ENCODE data around the gene NFIC.
A peak's percentile ranks its signal among the peaks of the same experiment; 100 is the strongest.

NFIC gene

DNA sequence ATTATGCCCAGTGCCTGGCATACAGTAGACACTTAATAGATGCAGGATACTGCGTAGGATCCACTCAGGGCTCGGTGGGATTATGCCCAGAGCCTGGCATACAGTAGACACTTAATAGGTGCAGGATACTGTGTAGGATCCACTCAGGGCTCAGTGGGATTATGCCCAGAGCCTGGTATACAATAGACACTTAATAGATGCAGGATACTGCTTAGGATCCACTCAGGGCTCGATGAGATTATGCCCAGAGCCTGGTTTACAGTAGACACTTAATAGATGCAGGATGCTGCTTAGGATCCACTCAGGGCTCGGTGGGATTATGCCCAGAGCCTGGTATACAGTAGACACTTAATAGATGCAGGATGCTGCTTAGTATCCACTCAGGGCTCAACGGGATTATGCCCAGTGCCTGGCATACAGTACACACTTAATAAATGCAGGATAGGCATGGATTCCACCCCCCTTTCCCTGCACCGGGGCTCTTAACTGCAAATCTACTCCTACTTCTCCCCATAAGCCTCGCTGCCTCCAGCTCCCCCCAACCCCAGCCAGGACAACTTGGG, 89.1 kb downstream of the NFIC start:
- DNase-seq: no peak

DNA sequence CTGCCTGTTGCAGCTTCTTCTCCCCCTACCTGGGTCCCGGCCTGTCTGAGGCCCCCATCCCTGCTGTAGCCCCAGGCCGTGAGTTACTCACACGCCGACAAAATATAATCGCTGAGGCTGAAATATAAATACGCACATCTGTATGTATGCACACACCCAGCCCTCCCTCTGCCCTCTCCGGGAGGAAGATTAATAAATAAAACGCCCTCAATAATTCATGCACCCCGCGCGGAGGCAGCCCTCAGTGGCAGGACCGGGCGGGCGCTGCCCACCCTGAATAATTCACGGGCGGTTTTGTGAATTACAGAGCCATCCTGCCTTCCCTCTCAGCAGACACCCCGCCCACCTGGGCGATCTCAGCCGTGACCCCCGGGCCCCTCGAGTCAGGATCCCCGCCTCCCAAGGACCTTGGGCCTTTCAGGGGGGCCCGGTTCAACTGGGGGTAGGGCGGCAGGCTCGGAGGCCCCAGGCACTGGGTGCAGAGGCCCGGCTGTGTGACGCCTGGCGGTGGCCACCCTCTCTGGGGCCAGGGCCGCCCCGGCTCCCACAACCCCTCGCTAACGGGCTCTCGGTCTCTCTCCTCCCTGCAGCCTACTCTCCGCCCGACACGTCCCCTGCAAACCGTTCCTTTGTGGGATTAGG, 89.7 kb downstream of the NFIC start:
- no peak for DNase-seq

DNA sequence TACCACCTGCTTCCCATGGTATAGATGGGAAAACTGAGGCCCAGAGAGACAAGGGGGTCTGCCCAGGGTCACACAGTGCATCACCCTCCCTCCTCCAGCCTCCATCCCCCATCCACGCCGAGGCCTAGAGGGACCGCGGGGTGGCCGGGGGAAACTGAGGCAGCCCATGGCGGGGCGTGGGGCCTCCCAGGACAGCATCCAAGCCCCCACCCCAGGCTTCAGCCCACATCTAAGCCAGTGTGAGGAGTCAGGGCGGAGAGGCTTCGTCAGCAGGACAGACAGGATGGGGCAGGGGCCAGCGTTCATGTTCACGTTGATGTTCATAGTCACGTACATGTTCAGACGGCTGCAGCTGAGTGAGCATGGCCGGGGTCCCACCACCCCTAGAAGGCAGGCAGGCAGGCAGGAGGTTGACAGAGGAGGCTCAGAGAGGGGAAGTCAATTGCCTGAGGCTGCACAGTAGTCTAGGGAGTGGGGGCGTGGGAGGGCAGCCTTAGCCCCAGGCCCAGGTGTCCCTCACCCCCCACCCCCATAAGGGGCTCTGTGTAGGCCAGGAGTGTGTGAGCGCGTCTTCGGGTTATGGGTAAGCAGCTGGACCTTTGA, 90.6 kb downstream of the NFIC start:
- no peak for DNase-seq

DNA sequence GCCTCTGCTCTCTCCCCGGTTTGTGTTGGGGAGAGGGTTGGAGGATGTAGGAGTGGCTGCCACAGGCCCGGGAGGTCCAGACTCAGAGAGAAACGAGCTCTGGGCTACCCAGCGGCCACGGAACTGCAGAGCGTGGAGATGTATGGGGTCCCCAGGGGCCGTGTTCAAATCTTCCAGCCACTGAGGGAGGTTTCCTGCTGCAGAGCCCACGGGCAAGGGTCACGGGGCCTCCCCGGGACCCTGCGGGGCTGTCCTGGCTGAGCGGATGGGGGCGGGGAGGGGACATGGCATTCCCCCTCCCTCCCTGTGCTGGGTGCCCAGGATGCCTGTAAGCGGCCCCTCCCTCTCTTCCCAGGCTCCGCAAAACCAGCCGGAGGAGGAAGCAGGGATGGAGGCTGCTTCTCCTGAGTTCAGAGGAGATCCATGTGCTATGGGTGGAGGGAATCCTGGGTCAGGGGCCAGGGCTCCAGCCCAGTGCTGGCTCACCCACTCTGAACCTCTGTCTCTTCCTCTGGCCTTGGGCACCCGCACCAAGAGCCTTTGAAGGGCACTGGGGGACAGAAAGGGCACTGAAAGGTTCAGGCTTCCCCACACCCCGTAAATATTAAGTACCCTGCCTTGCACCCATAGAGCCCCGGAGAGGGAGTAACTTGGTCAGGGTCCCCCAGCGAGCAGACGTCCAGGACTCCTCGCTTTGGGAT, 91.3 kb downstream of the NFIC start:
- DNase-seq: no peak

DNA sequence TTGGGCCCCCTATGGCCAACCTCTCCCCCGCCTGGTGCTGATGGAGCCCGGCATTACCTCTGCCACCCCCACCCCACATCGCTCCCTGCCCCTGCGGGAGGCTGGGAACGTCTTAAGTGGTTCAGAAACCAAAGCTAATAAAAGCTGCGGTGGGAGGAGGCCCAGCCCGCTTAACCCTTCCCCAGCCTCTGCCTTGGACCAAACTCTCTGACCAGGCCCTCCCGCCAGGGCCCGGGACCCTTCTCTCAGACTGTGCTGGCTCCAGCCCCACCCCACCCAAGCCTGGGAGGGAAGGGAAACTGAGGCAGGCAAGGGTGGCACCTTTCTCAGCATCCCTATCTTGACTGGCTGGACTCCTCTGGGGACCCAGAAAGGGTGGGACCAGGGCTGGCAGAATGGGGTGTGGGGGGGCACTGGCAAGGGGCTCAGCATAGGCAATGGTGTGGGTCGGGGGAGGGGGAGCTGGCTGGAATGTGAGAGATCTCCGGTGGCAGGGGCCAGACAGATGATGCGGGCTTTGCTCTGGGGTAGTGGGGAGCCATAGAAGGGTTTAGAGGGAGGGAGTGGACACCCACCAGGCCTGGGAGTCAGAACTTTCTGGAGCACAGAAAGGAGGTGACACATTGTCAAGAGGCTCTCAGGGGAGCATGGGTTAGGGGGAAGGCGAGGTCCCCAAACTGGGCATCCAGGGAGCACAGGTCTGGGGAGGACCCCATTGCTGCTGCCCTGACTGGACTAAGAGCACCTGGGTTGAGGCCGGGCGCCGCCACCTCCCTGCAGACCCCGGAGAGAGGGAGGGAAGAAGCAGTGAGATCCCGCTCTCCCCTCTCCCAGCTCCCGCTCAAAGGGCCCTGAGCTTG, 92.1 kb downstream of the NFIC start:
- no peak for DNase-seq

DNA sequence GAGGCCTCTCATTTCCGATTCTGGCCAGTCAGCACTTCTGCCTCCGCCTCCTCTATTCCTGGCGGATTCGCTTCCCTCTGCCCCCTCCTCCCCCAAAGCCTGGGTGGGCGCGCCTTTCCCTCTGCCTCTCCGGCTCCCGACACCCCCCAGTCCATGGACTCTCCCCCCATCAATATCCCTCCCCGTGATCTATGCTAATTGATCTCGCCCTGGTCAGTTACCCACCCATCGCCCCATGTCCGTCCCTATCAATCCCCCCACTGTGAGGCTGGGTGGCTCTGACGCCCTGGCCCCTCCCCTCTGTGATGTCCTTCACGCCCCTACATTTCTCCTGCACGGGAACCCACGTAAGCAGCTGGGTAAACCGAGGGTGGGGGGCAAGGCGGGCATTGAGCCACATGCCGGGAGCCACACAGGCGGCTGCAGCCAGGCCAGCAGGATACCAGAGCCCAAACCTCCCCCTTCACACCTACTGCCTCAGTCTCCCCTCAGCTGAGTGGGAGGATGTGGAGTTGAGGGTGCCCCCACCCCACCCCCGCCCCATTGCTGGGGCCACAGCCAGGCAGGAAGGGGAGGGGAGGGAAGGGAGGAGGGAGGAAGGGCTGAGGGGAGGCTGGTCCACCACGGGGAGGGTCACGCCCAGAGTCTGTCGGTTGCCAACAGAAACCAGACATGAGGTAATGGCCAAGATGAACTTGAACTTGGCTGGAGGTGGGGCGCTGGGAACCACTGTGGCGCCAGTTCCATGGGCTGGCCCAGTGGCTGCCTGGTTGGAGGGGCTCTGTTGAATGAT, 92.9 kb downstream of the NFIC start:
- no peak for DNase-seq

DNA sequence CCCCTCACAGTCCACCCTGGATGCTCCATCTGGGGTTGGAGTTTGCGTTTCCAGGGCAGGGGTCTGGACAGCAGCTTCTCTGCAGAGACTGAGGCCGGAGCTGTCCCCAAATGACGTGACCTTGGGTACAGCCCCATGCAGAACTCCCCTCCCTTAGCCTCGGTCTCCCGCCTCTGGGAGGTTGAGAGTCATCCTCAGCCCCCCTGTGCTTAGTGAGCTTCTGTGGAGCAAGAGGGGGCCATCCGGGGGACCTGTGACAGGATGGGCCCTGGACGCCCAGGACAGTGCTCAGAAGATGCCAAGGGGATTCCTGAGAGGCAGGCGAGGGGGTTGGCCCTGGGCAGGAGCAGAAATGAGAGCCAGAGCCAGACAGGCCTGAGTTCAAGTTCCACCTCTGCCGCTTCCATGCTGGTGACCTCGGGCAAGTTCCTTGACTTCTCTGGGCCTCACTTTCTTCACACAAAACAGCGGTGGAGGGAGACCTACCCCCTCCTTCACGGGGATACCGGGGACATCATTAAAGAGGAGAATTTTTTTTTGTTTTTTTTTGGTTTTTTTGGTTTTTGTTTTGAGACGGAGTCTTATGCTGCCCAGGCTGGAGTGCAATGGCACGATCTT, 93.7 kb downstream of the NFIC start:
- no peak for DNase-seq

DNA sequence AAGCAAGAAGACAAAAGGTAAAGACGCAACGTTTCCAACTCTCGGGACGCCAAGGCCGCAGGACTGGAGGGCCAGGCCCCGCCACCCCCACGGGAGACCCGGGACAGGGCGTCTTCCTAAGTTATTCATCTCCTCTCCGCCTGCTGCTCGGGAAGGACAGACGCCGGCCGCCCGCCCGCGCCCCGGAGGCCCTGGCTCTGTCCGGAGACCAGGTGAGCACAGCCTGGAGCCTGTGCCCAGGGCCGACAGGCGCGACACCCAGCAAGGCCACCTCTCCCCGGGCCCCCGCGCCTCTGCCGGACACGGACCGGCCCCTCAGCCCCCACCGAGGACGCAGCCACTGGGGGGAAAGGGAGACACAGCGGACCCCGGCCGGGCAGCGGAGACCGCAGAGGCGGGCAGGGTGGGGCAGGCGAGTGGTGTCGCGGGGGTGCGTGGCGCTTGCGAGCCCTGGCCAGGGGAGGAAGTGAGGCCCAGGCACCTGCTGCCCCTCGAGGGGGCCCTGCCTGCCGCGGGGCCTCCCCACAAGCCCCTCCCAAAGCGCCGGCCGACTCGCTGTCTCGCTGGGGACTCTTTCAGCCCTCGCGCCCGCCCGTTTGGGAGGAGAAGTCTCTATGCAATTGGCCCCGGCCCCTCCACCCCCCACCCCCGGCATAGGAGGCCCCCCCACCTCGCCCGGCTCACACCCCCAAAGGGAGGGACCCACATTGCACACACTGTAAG, 96.8 kb downstream of the NFIC start:
- no peak for DNase-seq

DNA sequence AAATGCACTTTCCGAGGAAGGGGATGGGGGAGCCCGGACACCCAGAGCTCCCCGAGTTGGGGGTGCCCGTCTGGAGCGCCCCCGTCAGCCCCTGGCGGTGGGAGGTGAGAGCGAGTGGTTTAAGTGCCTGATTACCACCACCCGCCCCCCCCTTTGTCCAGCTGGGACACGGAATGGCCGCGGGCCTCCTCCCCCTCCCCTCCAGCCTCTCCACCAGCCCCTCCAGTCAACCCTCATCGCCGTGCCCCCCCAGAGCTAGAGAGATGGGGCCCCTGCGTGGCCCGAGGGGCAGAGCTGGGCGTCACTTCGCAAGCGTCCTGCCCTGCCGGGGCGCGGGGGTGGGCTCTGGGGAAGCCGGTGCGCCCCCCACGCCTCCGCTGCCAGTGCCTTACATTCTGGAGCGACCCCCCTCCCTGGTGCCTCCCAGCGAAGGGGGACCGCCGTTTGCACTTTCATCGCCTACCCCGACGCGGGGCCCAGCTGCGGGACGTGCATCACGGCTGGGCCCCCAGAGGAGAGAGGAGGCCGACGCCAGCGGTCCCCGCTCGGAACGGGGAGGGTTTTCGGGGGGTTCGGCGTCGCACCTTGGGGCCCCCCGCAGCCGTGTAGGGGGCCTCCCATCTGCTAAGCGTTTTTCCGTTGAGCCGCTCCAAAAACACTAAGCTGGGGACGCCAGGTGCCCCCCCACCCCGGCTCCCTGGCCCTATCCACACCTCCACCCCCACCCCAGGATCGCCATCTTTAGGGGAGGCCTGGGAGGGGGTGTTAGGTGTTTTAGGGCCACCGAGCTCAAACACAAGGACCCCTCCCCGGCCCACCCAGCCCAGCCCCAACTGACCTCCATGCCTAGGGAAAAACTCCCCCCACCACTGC, 97.6 kb downstream of the NFIC start:
- no peak for DNase-seq

DNA sequence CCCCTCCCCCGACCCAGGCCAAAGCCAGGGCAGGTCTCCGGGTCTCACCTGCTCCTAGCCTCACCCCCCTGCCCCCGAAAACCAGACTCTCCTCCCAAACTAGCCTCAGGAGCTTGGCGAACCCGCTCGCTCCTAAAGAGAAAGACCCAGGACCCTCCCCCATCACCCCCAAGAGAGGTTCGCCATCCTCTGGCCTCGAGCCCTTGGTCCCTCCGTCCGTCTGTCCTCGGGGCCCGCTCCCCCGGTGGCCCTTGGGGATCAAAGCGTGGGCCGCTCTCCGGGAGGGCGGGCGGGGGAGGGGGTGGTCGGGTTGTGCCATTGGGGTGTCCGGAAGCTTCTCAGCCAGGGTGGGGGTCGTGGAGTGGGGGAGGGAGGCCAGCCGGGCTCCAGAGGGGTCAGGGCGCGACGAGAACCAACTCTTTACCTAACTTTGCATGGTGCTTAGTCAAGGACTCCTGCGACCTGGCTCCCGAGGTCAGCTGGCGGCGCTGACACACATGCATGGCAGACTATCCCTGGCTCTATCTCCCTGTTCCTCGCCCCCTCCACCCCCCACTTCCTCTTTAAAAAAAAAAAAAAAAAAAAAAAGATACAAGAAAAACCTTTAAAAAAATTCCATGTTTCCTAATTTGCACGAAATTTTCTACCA, 98.3 kb downstream of the NFIC start:
- DNase-seq: no peak

DNA sequence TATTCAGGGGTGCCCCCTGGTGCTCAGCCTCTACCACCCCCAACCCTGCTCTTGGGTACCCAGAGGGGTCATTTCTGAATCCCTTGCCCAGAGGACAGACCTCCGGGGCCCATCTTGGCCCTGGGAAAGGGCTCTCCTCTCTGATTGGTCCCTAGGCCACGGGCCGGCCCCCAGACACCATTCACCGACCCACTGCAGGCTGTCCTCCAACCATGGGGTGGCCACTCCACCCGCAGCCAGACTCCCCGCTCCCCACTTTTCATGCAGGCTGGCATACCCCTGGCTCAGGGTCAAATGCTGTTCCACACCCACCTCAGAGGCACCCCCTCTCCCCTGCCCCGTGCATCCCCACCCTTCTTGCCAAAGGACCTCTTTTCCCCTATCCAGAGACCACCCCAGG, 99.2 kb downstream of the NFIC start:
- DNase-seq: no peak

DNA sequence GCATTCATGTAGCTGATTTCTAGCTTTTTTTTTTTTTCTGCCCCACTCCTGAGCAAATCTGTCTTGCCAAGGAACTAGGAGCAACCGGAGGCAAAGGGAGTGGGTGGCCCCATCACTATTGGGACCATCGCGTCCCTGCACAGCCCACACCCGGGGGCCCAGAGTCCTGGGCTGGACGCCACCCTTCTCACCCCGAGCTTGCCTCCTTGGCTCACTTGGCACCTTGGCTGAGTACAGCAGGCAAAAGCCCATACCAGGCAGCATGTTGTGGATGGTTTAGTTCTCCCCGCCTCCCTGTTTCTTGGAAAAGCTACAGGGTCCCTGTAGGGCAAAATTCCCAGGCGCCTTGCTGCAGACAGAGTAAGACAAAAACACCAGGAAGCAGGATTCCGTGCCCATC, 100.3 kb downstream of the NFIC start:
- no peak for DNase-seq

DNA sequence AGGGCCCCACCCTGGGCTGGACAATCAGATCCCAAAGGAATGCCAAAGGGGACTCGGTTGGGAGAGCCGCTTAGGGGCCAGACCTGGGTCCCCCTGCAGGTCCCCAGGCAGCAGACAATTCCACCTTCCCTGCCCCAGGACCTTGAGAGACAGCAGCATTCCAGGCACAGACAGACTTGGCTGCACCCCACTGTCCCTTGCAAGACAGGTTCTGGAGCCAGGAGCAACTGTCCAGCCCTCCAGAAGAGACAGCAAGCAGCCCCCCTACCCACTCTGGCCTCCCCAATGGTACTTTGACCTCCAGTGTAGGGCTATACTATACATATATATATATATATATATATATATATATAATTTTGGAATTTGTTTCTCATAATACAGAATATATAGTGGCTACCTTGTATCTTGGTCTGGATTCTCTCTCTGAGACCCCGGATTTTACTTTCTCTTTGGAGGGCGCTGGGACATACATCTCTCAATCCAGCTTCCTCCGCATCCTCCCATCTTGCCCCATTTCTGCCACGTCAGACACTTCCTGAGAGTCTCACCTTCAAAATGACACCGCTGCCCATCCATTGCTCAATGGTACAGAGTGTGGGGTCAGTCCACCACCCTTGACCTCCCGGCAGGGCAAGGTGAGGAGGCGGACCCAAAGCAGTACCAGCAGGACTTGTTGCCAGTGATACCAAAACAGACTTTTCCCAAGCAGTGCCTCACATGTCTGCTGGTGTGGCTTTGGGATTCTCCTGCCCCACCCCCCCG, 101.2 kb downstream of the NFIC start:
- DNase-seq: no peak

DNA sequence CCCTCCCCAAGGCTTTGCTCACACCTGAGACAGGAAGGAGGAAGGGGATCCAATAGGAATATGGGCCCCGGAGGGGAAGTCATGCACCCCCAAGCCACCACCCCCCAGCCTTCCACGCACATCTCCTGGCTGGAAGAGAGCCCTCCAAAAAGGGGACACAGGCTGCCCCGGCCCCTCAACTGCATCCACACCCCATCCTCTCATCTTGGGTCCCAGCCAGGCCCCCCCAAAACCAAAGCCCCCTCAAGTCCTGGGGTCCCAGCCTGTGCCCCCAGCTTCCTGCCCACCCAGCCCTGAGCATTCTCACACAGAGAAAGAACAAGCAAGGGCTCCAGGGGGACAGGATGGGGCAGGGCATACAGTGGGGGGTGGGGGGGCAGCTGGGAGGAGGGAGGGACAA, 101.8 kb downstream of the NFIC start:
- no peak for DNase-seq

DNA sequence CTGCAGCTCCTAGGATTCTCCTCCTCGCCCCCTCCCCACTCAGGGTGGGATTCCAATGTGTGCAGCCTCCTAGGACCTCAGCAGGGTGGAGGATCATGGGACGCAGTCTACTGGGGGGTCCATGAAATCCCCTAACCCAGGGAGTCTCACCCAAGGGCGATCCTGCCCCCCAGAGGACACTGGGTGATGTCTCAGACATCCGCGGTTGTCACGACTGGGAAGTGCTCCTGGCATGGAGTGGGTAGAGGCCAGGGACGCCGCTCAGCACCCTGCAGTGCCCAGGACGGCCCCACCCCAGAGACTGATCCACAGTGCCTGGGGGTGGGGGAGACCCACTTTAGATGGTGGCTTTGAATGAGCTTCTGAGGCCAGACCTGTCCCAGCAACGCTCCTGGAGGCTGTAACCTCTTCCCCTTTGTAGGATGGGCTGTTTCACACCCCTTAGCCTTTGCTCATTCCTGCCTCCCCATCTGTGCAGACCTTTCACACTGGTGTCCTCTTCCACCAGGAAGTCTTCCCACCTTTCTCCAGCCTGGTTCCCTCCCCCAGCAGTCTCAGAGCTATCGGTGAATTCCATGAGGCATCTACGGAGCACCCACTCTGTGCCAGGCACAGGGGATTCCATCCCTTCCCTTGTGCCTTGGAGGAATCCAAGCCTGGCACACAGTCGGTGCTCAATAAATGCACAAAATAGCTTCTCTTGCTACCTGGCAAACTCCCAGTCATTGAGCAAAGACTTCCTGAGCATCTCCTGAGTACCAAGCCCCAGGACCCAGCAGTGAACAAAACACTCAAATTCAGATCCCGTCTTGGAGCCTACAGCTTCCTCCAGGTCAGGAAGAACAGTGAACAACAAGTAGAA, 103.5 kb downstream of the NFIC start:
- no peak for DNase-seq

DNA sequence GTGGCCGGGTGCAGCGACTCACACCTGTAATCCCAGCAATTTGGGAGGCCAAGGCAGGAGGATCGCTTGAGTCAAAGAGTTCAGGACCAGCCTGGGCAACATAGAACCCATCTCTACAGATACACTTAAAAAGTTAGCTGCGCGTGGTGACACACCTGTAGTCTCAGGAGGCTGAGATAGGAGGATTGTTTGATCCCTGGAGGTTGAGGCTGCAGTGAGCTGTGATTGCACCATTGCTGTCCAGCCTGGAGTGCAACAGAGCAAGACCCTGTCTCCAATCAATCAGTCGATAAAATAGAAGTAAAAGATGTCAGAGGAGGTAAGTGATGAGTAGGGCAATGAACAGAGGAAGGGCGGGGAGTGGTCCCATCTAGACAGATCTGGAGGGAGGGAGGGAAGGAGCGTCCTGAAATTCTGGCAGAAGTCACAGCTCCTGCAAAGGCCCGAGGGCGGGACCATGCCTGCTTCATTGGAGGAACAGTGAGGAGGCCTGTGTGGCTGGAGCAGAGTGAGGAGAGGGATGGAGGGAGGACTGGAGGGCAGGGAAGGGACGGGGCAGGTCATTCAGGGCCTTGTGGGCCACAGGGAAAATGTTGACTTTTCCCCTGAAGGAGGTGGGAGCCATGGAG, 104.2 kb downstream of the NFIC start:
- no peak for DNase-seq

DNA sequence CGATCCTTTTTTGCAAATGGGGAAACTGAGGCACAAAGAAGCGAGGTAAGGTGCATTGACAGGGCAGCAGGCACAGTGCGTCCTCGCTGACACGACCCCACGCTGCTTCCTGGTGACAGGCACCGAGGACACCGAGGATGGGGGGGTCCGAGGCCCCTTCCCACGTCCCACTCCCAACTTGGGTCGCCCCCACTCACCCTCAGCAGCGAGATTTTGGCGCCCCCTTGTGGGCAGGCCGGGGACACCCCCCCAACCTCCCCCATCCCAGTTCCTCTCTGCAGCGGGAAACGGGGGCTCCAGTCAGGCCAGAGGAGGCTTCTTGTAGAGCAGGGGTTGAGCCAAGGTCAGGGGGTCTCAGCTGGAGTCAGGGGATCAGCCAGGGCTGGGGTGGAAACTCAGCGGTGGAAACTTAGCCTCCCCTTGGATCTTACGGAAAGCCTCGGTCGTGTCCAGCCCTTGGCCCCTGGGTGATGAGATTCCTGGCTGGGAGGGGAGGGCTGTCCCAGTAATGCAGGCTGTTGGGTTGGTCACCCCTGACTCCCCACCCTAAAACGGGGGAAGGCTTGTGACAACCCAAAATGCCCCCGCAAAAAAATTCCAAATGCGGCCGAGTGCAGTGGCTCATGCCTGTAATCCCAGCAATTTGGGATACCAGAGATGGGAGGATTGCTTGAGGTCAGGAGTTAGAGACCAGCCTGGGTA, 105.7 kb downstream of the NFIC start:
- DNase-seq: peak; percentile 21
